ENCODE data around the gene FKBP11.

Gene FKBP11

DNA sequence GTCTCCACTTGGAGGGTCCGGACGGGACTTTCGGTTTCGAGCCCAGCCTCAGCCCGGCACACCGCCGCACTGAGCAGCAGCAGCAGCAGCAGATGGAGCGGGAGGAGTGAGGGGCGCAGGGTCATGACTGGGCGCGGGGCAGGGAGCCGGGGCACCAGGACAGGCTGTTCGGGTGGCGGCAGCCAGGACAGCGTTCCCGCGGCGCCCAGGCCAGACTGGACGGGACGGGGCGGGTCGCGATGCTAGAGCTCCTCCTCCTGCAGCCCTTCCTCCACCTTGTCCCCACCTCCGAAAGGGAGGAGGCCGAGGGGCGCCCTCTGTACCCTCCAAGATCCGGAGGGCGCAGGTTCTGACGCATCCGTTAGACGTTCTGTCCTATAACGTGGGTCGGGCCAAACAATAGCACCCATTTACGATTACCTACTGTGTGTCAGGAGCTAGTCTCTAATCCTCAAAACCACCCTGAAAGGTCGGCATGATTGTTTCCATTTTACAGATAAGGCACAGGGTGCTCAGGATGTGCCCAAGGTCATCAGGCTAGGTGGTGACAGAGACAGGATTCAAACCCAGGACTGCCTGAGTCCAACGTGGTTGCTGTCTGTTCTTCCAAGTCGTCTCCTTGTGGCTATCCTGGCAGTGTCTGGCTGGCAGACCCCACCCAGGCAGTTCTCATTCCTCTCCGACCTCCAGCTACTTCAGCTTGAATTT is at the start of gene FKBP11:
TSS of gene FKBP11 (minus strand) at position 189 of the 708 bp plus-strand sequence. CDS start at position 125, 64 bp downstream.
- DNase-seq (ENCODE audit: low read depth) = no peak

DNA sequence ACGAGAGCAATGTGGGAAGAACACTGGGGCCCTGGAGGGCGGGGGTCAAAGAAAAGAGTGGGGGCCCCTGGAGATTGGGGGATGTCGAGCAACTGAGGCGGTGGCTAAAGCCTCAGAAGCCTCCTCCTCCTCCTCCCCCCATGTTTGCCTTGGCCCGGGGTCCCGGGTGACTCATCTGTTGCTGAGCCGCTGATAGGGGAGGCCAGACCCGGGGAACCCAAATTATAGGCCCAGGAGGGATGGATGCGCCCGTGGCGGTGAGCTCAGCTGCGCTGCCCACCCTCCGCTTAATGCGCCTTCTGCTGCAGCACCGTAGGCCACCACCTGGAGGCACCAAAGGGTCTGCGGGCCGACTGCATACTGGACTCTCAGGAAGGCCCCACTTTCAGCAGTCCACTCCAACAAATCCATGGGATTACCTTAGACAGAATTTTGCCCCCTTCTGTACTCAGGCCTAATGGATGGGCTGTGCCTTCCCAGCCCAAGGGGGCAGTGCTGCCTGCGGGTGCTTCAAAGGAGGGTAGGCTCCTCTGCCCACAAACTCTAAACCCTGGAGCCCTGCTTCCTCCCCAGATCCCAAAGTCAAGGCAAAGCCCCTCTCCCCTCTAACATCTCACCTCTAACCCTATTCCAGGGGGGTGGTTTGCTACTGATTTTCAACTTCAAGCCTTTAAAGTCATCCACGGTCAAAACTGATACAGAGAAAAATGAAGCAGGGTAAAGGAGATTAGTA is 48.8 kb upstream of the FKBP11 start:
- no peak for DNase-seq (ENCODE audit: low read depth)

DNA sequence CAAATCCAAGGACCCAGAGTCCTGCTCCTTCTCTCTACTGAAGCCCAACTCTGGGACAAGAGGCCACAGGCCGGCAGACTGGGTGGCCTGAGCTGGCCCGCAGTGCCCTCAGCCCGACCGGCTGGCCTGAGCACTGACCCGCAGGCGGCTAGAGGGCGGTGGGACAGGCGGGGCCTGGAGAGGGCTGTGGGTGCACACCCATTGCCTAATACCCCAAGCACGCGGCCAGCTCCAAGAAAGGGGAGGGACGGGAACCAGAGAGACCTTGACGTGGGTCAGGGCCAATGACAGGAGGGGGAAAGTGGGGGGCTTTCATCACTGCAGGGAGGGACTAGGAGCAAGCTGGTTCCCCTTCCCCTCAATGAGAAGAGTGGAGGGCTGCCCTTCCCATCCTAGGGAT is 48.2 kb upstream of the FKBP11 start:
- DNase-seq (ENCODE audit: low read depth) = no peak

DNA sequence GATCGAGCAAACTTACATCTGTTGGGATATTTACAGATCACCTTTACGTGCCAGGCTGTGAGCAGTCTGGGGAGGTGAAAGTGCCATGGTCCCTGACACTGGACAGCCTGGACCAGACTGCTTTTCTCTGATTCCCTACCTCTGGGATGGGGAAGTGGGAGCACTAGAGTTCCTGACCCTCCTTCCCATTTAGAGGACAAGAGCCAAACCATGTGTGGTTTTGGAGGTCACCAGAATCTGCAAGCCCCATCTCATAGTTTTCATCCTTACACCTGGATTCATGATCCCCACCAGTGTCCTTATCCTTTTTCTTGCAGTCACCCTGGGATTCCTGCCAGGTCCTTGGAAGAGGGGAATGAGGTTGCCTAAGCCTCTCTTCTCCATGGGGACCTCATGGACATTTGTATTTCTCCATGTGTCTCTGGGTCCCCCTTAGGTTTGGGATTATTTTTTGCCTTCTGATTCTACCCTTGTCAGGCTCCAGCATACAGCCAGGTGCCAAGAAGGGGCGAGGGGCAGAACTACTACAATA is 47.7 kb upstream of the FKBP11 start:
- DNase-seq (ENCODE audit: low read depth) = no peak

DNA sequence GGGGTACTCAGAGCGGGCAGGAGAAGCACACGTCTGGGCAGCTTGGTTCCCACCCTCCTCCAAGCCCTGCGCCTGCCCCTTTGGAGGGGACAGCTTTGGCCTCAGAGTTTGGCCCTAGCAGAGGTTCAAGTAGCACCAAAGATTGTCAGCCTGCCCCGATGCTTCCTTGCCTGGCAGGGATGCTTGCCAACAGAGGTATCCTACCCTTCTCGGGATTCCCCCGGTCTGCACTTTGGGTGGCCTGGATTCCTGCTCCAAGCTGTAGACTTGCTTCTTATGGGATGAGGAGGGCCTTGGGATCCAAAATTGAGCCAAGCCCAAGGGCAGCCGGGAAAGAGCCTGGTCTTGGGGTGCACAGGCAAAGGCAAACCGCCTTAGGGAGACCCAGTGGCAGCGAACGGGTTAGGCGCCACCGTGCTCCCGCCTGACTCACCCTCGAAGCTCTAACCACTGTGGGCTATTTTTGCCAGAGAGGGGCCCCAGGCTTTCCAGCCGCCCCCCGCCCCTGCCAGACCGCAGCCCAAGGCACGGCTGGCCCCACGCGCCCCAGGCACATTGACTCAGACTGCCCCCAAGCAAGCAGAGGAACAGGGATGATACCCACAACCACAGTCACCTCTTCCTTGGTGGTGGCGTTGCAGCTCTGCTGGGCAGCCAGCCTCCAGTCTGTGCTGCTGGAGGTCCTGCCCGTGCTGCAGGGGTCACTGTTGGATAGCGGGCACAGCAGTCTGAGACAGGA is 47.1 kb upstream of the FKBP11 start:
- DNase-seq (ENCODE audit: low read depth) = no peak

DNA sequence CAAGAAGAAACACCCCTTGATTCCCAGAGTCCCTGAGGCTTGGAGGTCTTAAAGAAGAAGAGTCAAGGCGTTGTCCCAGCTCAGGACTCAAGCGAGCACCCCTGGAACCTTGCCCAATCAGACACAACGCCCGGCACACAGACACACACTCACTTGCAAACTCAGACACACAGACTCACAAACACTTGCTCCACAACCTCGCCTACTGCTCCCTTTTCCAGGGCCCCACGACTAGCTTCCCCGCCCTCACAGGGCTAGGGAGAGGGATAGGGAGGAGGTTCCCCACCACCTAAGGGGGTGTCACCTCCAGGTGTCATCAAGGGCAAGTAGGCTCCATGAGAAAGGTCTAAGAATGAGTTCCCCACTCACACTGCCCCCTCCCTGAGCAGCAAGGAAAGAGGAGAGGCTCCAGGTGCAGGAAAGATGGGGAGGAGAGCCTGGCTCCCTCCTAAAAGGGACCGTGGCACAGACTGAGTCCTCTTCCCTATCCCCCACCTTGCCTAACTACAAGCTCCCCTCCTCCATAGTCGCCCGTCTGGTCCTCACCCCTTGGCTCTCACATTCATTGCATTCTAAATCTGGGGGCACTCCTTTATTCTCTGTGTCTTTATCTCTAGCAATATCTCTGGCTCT is 45.5 kb upstream of the FKBP11 start:
- no peak for DNase-seq (ENCODE audit: low read depth)

DNA sequence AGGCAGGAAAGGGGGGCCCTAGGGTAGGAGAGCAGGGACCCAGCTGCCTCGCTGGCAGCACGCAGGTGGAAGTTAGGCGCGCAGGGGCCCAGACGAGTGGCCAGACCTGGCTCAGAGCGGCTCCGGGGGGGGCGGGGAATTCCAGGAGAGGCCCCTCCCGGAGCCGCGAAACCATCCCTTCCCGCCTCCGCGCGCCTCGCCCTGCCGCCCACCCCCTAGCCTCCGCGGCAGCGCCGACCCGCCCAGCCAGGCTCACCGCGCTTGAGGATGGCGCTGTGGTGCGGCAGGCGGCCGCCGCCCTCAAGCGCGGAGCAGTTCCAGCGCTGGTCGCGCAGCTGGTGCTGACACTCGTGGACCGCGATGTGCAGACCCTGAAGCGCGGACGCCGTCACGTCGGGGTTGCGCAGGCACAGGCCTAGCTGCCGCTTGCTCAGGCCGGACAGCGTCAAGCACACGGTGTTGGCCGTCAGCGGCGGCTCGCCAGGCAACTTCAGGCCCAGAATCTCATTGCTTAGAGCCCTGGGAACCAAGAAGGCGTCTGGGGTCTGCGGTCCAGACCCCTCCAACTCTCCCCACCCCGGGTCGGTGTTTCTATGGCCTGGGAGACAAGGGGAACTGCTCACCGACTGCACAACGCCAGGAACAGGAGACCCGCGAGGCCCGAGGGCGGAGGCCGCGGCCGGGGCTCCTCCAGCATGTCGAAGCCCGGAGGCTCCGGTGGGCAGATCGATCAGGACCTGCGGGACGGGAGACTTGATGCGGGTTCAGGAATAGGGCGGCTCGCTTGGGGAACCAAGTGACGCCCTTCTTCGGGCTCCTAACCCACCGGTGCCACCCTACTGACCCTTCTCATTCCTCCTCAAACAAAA is 44.8 kb upstream of the FKBP11 start:
- no peak for DNase-seq (ENCODE audit: low read depth)

DNA sequence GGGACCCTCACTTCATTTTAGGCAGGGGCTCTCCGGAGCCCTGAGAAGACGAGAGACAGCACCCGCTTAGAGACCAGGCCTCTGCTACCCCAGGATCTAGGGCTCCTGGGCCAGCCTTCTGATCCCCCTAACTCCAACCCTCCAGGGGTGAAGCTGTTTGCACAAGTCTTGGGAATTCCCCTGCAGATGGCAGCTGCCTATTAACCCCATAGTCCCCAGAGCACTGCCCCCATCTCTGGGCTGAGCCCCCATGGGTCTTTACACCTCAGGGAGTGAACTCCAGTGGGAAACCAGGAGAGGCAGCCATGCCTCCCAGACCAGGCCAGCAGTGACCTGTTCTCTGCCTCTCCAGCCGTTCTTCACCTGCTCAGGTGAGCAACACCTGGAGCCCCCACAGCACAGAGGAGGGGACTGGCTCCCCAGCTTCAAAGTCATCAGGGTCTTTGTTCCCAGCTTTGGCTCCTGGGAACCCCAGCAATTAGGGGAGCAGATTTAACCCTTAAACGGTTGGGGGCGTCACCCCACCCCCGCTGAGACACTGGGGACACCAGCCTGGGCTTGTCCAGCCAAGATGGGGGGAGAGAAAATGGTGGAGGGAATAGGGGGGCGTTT is 44.0 kb upstream of the FKBP11 start:
- no peak for DNase-seq (ENCODE audit: low read depth)

DNA sequence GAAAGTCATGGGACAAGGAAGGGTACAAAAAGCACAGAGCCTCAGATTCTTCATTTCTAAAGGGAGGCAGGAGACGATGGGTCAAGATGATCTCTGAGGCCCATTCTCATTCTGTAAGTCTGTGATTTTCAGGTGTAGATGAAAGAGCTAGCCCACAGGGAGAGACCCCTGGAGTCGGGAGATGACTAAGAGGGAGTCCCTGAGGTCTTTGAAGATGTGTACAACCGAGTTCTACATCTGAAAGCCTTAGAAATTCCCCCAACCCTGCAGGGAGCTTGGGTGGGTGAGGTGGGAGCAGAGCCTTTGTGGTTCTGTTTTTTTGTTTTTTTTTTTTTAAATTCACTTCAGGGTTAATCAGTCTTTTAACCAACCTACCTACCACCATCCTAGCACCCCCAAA is 43.2 kb upstream of the FKBP11 start:
- no peak for DNase-seq (ENCODE audit: low read depth)

DNA sequence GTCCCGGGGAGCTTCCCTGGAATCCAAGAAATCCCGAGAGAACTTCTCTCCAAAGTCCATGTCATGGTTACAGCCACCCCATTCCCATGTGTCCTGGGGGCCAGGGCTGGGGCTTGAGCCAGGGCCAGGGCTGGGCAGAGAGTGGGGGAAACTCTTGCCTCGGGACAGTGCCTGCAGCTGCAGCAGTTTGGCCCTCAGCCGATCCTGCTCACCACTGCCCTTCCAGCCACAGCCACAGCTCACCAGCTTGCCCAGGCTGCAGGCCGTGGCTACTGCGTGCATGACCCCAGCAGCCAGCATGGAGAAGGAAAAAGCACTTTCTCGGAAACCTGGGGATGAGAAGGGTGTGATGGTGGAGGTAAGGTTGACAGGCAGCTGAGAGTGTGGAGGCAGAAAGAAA is 42.7 kb upstream of the FKBP11 start:
- DNase-seq (ENCODE audit: low read depth) = no peak

DNA sequence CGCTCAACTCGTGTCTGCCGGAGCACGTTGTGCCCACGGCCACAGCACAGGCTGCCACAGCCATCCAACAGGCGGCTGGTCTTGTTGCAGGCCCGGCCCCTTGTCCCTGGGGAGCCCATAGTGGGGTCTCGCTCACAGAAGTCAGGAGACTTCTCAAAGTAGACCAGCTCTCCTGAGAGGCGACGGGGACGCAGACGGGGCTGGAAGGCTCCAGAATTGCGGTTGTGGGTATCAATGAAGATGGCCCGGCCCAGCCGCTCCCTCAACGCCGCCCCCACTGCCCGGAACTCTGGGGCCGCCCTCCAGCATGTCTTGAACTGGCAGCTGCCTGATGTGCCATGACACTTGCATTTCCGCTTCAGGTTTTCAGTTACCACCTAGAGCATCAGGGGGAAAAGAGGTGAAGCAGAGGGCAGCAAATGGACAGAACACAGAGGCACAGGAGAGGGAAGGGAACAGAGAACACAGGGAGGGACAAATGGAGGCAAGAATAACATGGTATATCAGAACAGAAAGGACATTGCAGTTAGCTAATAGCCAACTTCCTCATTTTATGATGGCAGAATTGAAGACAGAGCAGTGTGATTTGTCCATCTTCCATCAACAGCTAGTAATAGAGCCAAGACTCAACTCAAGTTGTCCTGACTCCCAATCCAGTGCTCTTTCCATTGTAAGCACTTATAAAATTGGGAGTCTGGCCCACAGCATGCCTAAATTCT is 41.0 kb upstream of the FKBP11 start:
- no peak for DNase-seq (ENCODE audit: low read depth)

DNA sequence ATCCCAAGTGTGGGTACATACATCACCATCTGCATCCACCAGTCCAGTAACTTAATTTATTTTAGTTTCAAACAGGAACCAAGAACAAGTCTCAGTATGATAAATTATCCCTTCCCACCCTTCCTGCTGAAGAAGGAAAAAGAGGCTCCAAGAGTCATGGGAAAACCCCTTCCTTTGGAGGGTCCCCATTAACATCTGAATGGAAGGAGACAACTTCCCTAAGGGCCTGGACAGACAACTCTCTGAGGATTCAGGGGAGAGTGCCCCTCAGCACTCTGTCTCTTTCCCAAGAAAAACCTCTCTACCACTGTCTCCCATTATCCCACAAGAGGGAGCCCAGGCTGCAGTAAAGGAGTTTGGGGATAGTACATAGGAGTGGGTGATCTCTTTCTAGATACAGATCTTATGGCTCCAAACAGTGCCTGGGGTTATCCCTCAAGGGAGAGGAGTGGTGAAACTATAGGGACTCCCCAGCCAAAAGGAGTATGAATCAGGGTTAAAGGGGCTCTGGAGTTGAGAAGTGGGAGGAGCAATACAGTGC is 40.1 kb upstream of the FKBP11 start:
- no peak for DNase-seq (ENCODE audit: low read depth)

DNA sequence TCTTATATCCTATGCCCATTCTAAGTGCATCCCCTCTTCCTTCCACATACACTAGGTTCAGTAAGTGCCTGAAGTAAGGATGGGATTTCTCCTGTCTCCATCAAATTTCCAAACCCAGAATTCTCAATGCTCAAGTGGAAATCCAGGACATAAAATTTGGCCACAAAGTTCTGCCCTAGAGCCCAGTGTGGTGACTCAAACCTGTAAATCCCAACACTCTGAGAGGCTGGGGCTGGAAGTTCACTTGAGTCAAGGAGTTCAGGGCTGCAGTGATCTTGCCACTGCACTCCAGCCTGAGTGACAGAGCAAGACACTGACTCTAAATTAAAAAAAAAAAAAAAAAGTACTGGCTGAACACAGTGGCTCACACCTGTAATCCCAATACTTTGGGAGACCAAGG is 36.5 kb upstream of the FKBP11 start:
- DNase-seq (ENCODE audit: low read depth) = no peak

DNA sequence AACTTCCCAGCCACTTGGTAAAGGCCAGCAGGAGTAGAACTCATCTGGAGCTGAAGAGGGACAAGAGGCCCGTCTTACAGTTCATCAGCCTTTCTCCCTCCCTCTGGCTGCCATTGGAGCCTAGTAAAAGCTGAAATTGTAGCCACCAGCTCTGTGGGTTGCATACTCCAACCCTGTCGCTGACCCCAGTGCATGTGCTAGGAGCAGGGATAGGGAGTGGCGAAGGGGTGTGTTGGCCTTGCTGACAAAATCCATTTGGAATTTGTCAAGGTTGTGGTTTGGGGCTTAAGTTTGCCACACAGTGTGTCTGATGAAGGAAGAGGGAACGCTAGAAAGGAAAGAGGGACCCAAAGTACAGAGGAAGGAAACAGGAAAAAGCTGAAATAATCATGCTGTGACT is 36.0 kb upstream of the FKBP11 start:
- no peak for DNase-seq (ENCODE audit: low read depth)

DNA sequence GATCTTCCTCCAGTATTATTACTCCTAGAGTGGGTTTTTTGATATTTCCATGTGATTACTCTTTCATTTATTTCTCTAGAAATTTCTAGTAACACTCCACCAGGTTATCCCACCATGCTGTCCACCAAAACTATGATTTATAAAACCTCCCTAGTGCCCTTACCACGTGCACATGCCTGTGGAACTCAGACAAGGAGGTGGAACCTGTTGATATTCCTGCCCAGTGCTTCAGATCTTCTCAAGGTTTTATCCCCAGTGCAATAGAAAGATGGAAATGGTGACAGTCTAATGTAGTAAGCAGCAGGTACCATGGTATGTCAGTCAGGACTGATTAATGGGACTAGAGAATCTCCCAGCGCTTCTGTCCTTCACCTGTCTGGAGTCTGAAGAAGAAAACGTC is 35.5 kb upstream of the FKBP11 start:
- no peak for DNase-seq (ENCODE audit: low read depth)

DNA sequence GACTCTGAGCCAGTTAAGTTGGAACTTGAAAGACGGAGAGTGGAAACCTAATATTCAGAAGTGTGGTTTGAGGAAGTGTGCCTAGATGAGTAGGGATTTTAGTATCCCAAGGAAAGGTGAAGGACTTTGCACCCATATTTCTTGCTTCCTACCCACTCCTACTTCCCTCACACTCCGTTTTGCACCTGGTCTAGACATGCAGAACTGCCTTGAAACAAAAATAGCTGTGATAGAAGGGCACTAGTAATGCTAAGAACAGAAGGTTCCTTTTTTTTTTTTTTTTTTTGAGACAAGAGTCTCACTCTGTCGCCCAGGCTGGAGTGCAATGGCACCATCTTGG is 32.7 kb upstream of the FKBP11 start:
- DNase-seq (ENCODE audit: low read depth) = no peak

DNA sequence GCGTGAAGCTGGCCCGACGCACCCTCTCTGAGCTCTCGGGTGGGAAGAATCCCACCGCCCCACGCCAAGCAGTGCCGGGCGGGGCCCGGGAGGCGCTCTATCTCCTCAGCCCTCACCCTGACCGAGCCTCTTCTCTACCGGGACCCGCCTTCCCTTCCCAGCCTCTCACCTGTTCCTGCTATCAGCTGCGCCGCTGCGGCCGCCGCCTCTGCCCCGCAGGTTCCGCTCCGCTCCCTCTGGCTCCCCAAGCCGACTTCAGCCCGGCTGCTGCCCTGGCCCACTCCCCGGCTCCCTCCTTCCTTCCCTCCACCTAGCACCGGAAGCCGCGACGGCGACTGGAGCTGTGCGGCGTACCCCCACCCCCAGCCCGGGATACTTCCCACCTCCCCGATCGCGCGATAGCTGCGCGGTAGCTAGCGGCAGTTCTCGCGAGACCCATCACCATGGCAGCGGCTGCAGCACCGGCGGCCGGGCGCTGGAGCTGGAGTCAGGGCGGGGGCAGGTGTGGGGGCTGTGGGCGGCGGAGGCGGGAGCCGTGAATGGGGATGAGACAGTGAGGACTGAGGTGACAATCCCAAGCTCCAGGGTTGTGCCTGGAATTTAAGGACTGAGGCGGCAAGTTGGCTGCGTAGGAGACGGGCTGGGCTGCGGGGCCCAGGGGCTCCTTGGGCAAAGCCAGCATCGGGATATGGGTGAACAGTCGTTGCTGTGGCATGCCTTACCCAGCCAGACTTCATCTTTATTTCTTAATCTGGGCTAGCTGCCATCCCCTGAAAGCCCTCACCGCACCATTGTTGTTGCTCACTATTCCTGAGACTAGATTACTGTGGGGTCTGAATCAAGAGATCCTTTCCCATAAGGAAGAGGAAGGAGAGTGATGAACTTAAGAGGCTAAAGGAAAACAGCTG is 32.1 kb upstream of the FKBP11 start, which contains the start of gene ARF3:
TSS of gene ARF3 (minus strand) at position 347 of the 908 bp plus-strand sequence. CDS start 16,392 bp downstream, outside the sequence.
- DNase-seq (ENCODE audit: low read depth) = peak; percentile 95

DNA sequence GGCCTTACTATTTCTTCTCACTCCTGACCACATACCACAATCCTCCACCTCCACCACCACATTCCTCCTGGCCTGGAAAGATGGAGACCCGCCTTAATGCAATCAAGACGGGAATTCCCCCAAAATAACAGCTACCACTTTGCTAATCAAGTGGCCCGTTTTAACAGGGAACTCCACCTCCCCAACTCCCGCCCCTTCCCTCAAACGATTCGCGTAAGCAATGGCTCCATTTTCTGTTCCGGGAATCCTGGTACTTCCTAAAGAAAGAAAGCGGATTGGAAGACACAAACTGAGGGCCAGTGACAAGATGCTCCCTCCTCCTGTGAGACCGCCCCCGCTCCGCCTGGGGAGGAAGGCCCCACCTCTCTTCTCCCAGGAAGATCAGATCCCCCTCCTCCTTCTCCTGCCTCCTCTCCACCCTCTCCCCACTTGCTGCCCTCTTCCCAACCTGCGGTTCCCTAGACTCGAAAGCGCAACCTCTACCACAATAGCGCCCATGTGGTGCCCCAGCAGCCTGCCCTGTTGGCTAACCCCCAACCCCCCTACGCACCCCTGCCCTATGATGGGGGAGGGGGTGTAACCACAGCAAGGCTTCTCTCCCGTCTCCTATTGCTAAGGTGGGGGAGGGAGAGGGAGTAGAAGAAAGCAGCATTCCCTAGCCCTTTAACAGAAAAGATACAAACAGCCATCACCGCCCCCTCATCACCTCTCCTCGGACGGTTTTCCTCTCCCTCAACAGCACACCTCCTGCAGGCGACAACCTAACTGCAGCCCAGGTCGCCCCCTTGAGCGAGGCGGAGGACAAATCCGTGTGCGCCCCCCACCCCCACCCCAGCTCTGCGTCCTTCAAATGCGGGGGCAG is 31.2 kb upstream of the FKBP11 start:
- DNase-seq (ENCODE audit: low read depth) = peak; percentile 87
